Upper lobe of left lung (tissue), 4 donors: ENCODE measurements around the gene MSI2.

ENCODE experiments used
- EP300 ChIP-seq, 4 donors: sonication (generic); formaldehyde crosslinking; IDR thresholded peaks; one replicate each; pipeline ENCODE4 v1.5.1; 2017; ENCODE audit warnings: antibody characterized with exemption in 4 of 4, control low read depth in 2 of 4
- POLR2A ChIP-seq, 4 donors: fragments of 450-650 bp; IDR thresholded peaks; one replicate each; pipeline ENCODE4 v1.5.1; 2016 to 2017; ENCODE audit warnings: antibody characterized with exemption in 4 of 4, mild to moderate bottlenecking in 2 of 4
- TF ChIP-seq, protein P1 (sequence below), 6 experiments: fragments of 450-650 bp in 4 of 6; fragments of 200-600 bp in 2 of 6; sonication (generic) in 2 of 6; IDR thresholded peaks; one replicate each; pipeline ENCODE4 v1.5.1; 2016 to 2019; ENCODE audit warnings: antibody characterized with exemption in 6 of 6

DNA sequence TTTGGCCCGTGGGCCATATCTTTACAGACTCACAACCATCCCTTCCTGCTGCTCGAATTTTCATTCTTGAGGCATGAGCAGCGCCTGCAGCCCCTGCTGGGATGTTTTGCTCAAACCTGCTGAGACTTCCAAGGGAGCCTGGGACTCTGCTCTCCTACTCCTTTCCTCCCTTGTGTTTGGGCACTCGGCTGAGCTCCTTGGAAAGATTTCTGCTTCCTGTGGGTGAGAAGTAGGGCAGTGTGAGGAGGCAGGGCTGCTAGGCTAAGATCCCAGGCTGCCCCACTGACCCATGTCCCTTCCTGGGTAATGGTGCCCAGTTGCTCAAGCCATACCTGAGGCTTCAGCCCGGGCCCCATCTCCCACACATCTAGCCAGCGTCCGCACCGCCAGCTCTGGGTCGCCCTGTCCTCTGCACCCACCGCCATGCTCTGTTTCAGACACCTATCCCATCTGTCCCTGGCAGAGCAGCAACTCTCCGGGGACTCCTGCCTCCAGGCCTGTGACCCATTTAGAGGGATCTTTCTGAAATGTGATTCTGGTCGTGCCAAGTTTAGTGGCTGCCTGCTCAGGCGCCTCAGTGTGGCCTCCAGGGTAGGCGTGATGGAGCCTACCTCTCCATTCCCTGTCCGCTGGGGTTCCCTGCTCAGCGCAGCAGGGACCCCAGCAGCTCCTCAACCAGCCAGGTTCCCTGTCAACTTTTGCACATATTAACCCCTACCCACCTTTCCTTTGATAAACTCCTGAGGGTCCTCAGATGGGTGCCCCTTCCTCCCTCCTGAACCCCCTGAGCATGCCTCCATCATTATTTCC, 298.7 kb downstream of the MSI2 start:
- TF ChIP-seq, protein P1, sequence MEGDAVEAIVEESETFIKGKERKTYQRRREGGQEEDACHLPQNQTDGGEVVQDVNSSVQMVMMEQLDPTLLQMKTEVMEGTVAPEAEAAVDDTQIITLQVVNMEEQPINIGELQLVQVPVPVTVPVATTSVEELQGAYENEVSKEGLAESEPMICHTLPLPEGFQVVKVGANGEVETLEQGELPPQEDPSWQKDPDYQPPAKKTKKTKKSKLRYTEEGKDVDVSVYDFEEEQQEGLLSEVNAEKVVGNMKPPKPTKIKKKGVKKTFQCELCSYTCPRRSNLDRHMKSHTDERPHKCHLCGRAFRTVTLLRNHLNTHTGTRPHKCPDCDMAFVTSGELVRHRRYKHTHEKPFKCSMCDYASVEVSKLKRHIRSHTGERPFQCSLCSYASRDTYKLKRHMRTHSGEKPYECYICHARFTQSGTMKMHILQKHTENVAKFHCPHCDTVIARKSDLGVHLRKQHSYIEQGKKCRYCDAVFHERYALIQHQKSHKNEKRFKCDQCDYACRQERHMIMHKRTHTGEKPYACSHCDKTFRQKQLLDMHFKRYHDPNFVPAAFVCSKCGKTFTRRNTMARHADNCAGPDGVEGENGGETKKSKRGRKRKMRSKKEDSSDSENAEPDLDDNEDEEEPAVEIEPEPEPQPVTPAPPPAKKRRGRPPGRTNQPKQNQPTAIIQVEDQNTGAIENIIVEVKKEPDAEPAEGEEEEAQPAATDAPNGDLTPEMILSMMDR (IDR thresholded peaks at IDR 0.05): no peak
- TF ChIP-seq POLR2A (IDR thresholded peaks at IDR 0.05) (no peak), EP300 (IDR thresholded peaks at IDR 0.05) (no peak)
